Measurements from ENCODE around the gene CCDC178.
A peak's percentile ranks its signal among the peaks of the same experiment; 100 is the strongest.
"Not testable (repeated sequence)": the region's sequence is repeated elsewhere in the genome, so short reads cannot be mapped to it uniquely, and the experiment has no call there.

CCDC178 gene

GRCh38 chr18:33232318-33232626 is 208.2 kb downstream of the CCDC178 start:
- no peak for DNase-seq (ENCODE audit: low read depth in 2 of 2, low spot score in 1 of 2)

DNA sequence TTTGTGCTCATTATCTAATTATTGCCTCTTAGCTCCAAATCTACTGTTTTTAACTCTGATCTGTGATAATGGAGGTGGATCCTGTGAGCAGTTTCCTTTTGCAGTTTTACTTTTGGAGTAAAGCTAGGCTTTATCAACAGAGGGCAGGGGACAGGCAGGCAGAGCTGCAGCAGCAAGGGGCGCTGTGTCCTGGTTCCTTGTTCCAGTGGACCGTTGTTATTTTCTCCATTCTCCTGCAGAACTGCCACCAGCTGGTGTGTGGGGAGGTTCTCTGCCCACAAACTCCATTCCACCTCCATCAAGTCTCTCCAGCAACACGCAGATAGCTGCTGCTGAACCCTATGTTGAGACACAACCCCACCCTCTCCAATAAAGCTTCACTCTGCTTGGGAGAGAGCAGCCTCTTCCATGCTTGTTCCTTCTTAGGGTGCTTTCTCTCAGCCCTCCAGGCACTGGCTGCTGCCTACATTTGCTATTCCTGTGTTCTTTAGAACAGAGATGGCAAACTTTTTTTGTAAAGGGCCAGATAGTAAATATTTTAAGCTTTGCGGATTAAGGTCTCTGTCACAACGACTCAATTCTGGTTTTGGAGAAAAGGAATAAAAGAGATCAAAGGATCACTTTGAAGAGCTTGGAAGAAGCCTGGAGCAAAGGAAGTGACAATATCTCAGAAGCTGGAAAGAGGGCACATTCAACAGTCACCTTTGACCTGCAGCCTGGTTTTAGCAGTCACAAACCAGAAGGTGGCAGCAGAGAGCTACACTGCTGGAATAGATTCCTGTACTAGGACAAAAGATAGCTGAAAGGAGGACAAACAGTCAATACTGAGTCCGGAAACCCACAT is 208.8 kb downstream of the CCDC178 start:
- DNase-seq (ENCODE audit: low read depth in 2 of 2, low spot score in 1 of 2): peak in 1 of 2 donors; percentile 1

- DNase-seq (ENCODE audit: low read depth in 2 of 2, low spot score in 1 of 2): no peak
Observed at GRCh38 chr18:33212363-33212762, 228.2 kb downstream of the CCDC178 start.

DNA sequence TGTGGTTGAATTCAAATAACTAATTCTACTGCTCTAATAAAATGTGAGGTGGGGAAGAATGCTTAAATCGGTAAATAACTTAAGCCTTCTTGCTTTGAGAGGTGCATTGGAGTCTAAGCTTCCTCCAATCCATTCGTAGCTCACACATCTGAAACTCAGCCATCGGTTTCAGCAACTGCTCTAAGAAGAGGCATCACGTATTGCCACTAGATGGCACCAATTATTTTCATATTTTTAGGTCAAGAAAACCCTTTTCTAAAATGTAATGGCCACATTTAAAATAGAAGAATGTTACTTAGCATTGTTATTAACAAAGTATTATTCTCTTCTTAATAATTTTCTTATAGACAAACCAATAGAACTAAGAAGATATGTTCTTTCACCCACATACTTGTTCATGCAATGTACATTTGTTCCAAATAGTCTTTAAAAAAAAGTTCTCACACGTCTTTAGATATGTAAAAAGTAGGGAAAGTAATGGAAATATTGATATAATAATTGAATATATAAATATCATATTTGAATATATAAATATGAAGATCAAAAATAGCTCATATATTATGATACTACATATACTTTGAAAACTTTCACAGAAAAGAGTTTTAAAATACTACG is 229.8 kb downstream of the CCDC178 start:
- no peak for DNase-seq (ENCODE audit: low read depth in 2 of 2, low spot score in 1 of 2)

GRCh38 chr18:33205777-33206176 is 234.7 kb downstream of the CCDC178 start:
- DNase-seq (ENCODE audit: low read depth in 2 of 2, low spot score in 1 of 2): no peak

DNA sequence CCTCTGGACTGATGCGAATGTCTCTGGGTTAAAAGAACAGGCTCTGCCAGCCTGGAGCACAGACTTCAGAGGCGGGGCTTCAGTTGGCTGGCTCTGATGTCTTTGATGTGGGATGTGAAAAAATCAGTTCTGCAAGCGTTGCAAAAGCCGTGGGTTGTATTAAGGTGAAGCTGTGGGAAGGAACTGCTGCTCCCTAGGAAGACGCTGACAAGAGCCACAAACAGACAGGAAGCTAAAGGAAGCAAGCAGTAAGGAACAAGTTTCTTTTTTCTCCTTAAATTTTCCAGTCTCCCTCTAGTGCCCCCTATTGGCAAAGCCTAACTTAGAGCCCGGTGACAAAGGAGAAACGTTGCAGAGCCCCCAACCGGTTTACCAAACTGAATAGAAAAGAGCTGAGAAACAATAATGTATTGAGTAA is 239.0 kb downstream of the CCDC178 start:
- no peak for DNase-seq (ENCODE audit: low read depth in 2 of 2, low spot score in 1 of 2)

DNA sequence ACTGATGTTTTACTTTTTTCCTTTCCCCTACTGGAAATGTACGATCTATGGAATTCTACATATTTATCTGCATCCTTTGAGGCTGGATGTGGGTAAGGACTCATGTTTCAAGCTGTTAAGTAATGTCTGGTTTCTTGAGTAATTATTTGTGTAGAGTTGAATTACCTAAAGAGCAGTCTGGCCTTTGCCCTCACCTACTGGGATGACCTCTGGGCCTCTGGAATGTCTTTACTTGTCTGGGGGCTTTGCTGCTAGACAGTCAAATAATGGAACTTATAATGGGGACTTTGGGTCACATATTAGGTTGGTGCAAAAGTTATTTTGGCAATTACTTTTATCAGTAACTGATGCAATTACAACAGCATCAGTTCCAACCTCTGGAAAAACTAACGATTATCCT is 244.7 kb downstream of the CCDC178 start:
- DNase-seq (ENCODE audit: low read depth in 2 of 2, low spot score in 1 of 2): no peak

GRCh38 chr18:33194793-33195192 is 245.7 kb downstream of the CCDC178 start:
- no peak for DNase-seq (ENCODE audit: low read depth in 2 of 2, low spot score in 1 of 2)

GRCh38 chr18:33184958-33185357 is 255.6 kb downstream of the CCDC178 start:
- no peak for DNase-seq (ENCODE audit: low read depth in 2 of 2, low spot score in 1 of 2)

- DNase-seq (ENCODE audit: low read depth in 2 of 2, low spot score in 1 of 2): no peak
Observed at GRCh38 chr18:33184175-33184574, 256.3 kb downstream of the CCDC178 start.

DNA sequence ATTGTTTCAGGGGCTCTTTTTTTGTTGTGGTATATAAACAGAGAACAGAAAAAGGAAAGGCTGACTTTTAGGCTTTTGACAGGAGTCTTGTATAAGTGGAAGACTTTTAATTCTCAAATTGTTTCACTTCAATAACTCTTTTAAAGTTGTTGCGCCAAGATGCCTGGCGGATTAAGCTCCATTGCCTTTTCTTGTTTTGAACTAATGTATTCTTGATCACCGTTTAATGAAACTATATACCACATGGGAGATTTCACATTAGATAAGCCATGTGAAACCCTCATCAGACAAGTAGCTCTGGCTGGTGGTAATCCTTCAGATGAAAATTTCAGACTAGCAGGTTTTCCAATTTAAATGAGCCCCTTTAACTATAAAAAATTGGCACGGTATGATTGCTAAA is 257.4 kb downstream of the CCDC178 start:
- no peak for DNase-seq (ENCODE audit: low read depth in 2 of 2, low spot score in 1 of 2)

DNA sequence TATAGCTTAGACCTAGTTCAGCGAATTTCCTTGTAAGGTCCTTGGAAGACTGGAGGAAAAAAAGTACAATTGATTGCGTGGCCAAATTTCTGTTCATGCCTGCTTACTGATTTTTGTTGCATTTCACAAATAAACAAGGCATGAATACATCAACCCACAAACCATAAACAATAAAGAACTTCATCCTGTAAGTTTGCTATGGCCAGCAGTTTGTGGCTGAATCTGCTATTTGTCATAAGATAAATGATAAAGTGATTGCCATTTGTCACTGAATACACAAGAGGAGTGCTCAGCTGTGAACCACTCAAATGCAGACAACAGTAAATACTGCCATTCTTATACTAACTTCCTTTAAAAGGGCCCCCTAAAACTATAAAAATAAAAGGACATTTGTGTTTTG is 259.5 kb downstream of the CCDC178 start:
- DNase-seq (ENCODE audit: low read depth in 2 of 2, low spot score in 1 of 2): no peak

GRCh38 chr18:33169218-33169617 is 271.3 kb downstream of the CCDC178 start:
- no peak for DNase-seq (ENCODE audit: low read depth in 2 of 2, low spot score in 1 of 2)

GRCh38 chr18:33164121-33164520 is 276.4 kb downstream of the CCDC178 start:
- not testable (repeated sequence) for DNase-seq (ENCODE audit: low read depth in 2 of 2, low spot score in 1 of 2)

GRCh38 chr18:33161131-33161530 is 279.4 kb downstream of the CCDC178 start:
- DNase-seq (ENCODE audit: low read depth in 2 of 2, low spot score in 1 of 2): no peak

- DNase-seq (ENCODE audit: low read depth in 2 of 2, low spot score in 1 of 2): no peak
Observed at GRCh38 chr18:33159151-33159550, 281.4 kb downstream of the CCDC178 start.

- DNase-seq (ENCODE audit: low read depth in 2 of 2, low spot score in 1 of 2): no peak
Observed at GRCh38 chr18:33157893-33158292, 282.6 kb downstream of the CCDC178 start.

GRCh38 chr18:33156906-33157470 is 283.5 kb downstream of the CCDC178 start:
- no peak for DNase-seq (ENCODE audit: low read depth in 2 of 2, low spot score in 1 of 2)

- DNase-seq (ENCODE audit: low read depth in 2 of 2, low spot score in 1 of 2): no peak
Observed at GRCh38 chr18:33154049-33154448, 286.5 kb downstream of the CCDC178 start.

GRCh38 chr18:33152376-33152775 is 288.1 kb downstream of the CCDC178 start:
- DNase-seq (ENCODE audit: low read depth in 2 of 2, low spot score in 1 of 2): no peak

DNA sequence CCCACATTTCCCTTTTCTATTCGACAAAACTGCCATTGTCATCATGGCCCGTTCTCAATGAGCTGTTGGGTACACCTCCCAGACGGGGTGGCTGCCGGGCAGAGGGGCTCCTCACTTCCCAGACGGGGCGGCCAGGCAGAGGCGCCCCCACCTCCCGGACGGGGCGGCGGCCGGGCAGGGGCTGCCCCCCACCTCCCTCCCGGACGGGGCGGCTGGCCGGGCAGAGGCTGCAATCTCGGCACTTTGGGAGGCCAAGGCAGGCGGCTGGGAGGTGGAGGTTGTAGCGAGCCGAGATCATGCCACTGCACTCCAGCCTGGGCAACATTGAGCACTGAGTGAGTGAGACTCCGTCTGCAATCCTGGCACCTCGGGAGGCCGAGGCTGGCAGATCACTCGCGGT is 292.7 kb downstream of the CCDC178 start:
- DNase-seq (ENCODE audit: low read depth in 2 of 2, low spot score in 1 of 2): not testable (repeated sequence)

- DNase-seq (ENCODE audit: low read depth in 2 of 2, low spot score in 1 of 2): no peak
Observed at GRCh38 chr18:33146014-33146413, 294.5 kb downstream of the CCDC178 start.

All from stimulated activated CD8-positive, alpha-beta memory T cell treated with anti-CD3 and anti-CD28 coated beads, Interleukin-4, amount 100 ng/mL, for 1 hour (primary cell).